Measurements from ENCODE around the gene KIF13A. TPM values are rescaled to one million over a fixed set of nuclear protein-coding genes. Genes with fewer than 3 reads are reported as not detected.
A peak's percentile ranks its signal among the peaks of the same experiment; 100 is the strongest.

KIF13A gene
- total RNA-seq = 1 to 10 TPM in 1 of 2 experiments, under 1 TPM in 1; 0.91 to 1.4 TPM
- polyA plus RNA-seq (2013, experiment 1 of 2) = 1.8 TPM
- 2.0 TPM for polyA plus RNA-seq (2013, experiment 2 of 2)
- total RNA-seq = 0 to 12.3 (median 1.5) reads per million in 172 experiments

DNA sequence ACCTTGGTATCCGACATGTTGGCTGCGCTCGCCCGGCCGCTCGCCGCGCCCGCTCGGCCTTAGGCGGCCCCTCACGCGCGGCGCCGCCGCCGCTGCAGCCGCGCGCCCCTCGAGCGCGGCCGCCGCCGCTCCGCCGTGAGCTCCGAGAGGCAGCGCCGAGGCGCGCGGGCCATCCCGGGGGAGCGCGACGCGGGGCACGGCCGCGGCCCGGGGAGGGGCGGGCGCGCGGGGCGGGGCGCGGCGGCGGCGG, at the start of gene KIF13A:
KIF13A (minus strand) TSS at position 189 of the 250 bp plus-strand sequence; CDS start at position 17, 172 bp downstream.
- H3K36me3 ChIP-seq (ENCODE audit: insufficient read depth, low read length) = no peaks in the 10 kb centered on the region
- peaks cover 4% of the 10 kb centered on the region for H3K36me3 Mint-ChIP-seq (ENCODE audit: low read depth)
- intact Hi-C loops (cut with DNase I, micrococcal nuclease) = no loop called here
- no peak within 1 kb of the TSS for H3K27ac ChIP-seq (ENCODE audit: low read depth in 1 of 2, low read length in 2 of 2)
- peaks cover 65% of the 10 kb centered on the region for H3K27me3 Mint-ChIP-seq
- POLR2A ChIA-PET = no interaction called here
- DNase-seq = peak in 2 of 14 experiments; percentile 1 to 2
- TF ChIP-seq, protein P1, sequence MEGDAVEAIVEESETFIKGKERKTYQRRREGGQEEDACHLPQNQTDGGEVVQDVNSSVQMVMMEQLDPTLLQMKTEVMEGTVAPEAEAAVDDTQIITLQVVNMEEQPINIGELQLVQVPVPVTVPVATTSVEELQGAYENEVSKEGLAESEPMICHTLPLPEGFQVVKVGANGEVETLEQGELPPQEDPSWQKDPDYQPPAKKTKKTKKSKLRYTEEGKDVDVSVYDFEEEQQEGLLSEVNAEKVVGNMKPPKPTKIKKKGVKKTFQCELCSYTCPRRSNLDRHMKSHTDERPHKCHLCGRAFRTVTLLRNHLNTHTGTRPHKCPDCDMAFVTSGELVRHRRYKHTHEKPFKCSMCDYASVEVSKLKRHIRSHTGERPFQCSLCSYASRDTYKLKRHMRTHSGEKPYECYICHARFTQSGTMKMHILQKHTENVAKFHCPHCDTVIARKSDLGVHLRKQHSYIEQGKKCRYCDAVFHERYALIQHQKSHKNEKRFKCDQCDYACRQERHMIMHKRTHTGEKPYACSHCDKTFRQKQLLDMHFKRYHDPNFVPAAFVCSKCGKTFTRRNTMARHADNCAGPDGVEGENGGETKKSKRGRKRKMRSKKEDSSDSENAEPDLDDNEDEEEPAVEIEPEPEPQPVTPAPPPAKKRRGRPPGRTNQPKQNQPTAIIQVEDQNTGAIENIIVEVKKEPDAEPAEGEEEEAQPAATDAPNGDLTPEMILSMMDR (IDR thresholded peaks at IDR 0.05) = no peak
- CTCF ChIA-PET = no interaction called here
- peak within 1 kb of the TSS; percentile 40 for H3K4me3 ChIP-seq (ENCODE audit: low read length)
- H3K27me3 ChIP-seq (ENCODE audit: control insufficient read depth in 1 of 2, insufficient read depth in 2 of 2, low read length in 2 of 2) = peaks cover 19 to 46% of the 10 kb centered on the region in 2 experiments
- peaks cover 7% of the 10 kb centered on the region for H3K4me1 Mint-ChIP-seq (ENCODE audit: low read depth)
- H3K9me3 Mint-ChIP-seq = no peaks in the 10 kb centered on the region
- peak; percentile 64 for ATAC-seq (ENCODE audit: poor library complexity)
- peaks cover 14% of the 10 kb centered on the region for H3K4me1 ChIP-seq (ENCODE audit: insufficient read depth, low read length)
- no peak within 1 kb of the TSS for H3K27ac Mint-ChIP-seq
- peaks cover 0 to 6% of the 10 kb centered on the region in 2 experiments for H3K9me3 ChIP-seq (ENCODE audit: control insufficient read depth in 1 of 2, insufficient read depth in 1 of 2, low read length in 2 of 2)
- peak within 1 kb of the TSS; percentile 94 for H3K4me3 Mint-ChIP-seq

DNA sequence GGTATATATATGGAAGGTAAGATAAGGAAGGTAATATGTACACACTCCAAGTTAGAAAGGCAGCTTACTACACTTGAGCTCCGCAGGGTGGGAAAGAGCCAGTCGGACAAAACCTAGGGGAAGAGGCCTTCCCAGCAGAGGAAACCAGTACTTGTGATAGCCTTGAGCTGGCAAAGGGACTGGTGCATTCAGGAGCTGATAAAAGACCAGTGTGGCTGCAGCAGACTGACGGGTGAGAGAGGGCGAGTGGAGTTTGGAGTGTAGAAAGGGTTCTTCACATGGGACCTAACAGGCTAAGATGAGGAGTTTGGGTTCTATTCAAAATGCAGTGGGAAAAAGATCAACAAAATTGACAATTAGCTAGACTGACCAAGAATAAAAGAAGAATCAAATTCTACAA, 49.3 kb upstream of the KIF13A start:
- Histone ChIP-seq H3K36me3 (ENCODE audit: insufficient read depth, low read length) (no peaks in the 10 kb centered on the region), H3K4me3 (ENCODE audit: low read length) (no peak overlapping the region), H3K27me3 (ENCODE audit: control insufficient read depth in 1 of 2, insufficient read depth in 2 of 2, low read length in 2 of 2) (no peaks in the 10 kb centered on the region), H3K4me1 (ENCODE audit: insufficient read depth, low read length) (no peaks in the 10 kb centered on the region), H3K9me3 (ENCODE audit: control insufficient read depth in 1 of 2, insufficient read depth in 1 of 2, low read length in 2 of 2) (no peaks in the 10 kb centered on the region), H3K27ac (ENCODE audit: low read depth in 1 of 2, low read length in 2 of 2) (no peak overlapping the region)
- Mint-ChIP-seq H3K4me3 (no peak overlapping the region), H3K4me1 (ENCODE audit: low read depth) (no peaks in the 10 kb centered on the region), H3K9me3 (no peaks in the 10 kb centered on the region), H3K27me3 (no peaks in the 10 kb centered on the region), H3K36me3 (ENCODE audit: low read depth) (no peaks in the 10 kb centered on the region), H3K27ac (no peak overlapping the region)
- intact Hi-C loops (cut with DNase I, micrococcal nuclease) = no loop called here
- DNase-seq = no peak
- TF ChIP-seq, protein P1 (IDR thresholded peaks at IDR 0.05) = no peak
- POLR2A ChIA-PET = no interaction called here
- no peak for ATAC-seq (ENCODE audit: poor library complexity)
- CTCF ChIA-PET = no interaction called here

DNA sequence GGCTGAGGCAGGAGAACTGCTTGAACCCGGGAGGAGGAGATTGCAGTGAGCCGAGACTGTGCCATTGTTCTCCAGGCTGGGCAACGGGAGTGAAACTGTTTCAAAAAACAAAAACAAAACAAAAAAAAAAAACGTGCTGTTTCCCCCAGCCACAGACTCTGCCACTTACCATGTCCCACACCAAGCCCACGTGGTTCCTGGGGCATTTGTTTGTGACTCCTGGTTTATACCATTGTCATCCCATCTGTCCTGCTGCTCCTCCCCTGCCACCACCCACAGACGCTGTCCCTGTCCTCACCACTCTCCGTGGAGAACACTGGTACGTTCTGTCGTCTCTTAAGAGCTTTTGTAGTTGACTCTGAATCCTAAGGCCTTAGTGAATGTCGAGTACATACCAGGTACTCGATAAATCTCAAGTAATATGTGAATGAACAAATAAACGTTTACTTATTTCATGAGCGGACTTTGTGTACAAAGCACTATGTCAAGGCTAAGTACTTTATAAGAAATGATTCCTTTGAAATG, 48.0 kb upstream of the KIF13A start:
- Mint-ChIP-seq H3K4me1 (ENCODE audit: low read depth) (no peaks in the 10 kb centered on the region), H3K4me3 (no peak overlapping the region), H3K36me3 (ENCODE audit: low read depth) (no peaks in the 10 kb centered on the region), H3K27me3 (peaks cover 5% of the 10 kb centered on the region), H3K9me3 (no peaks in the 10 kb centered on the region), H3K27ac (no peak overlapping the region)
- ChIA-PET POLR2A (no interaction called here), CTCF (no interaction called here)
- ATAC-seq (ENCODE audit: poor library complexity) (no peak), DNase-seq (no peak)
- H3K4me3 ChIP-seq (ENCODE audit: low read length) = no peak overlapping the region
- H3K36me3 ChIP-seq (ENCODE audit: insufficient read depth, low read length) = no peaks in the 10 kb centered on the region
- H3K4me1 ChIP-seq (ENCODE audit: insufficient read depth, low read length) = no peaks in the 10 kb centered on the region
- no peaks in the 10 kb centered on the region for H3K27me3 ChIP-seq (ENCODE audit: control insufficient read depth in 1 of 2, insufficient read depth in 2 of 2, low read length in 2 of 2)
- no peaks in the 10 kb centered on the region for H3K9me3 ChIP-seq (ENCODE audit: control insufficient read depth in 1 of 2, insufficient read depth in 1 of 2, low read length in 2 of 2)
- TF ChIP-seq, protein P1 (IDR thresholded peaks at IDR 0.05) = no peak
- intact Hi-C loops (cut with DNase I, micrococcal nuclease) = no loop called here
- no peak overlapping the region for H3K27ac ChIP-seq (ENCODE audit: low read depth in 1 of 2, low read length in 2 of 2)

Measured in CD4-positive, alpha-beta T cell (primary cell).